ENCODE measurements around the gene SMIM29.

The SMIM29 gene

DNA sequence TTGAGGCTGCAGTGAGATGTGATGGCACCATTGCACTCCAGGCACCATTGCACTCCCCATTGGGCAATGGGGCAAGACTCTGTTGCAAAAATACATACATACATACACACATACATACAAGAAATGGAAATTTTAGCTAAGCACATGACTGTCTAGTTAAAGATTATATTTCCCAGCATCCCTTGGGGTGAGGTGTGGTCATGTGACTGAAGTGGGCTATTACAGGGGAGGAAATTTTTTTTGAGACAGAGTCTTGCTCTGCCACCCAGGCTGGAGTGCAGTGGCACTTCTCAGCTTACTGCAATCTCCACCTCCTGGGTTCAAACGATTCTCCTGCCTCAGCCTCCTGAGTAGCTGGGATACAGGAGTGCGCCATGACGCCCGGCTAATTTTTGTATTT, 44.1 kb downstream of the SMIM29 start:
- no peak overlapping the region for H3K4me3 ChIP-seq (ENCODE audit: low read length)
- DNase-seq (ENCODE audit: low read depth): no peak
- no peak for TF ChIP-seq CTCF (IDR thresholded peaks at IDR 0.05; ENCODE audit: insufficient read depth, low read depth, low read length, missing control alignments)

GRCh38 chr6:34202329-34203201, 46.2 kb downstream of the SMIM29 start:
- no peak for DNase-seq (ENCODE audit: low read depth)
- H3K4me3 ChIP-seq (ENCODE audit: low read length): no peak overlapping the region
- TF ChIP-seq CTCF (IDR thresholded peaks at IDR 0.05; ENCODE audit: insufficient read depth, low read depth, low read length, missing control alignments): no peak

- H3K4me3 ChIP-seq (ENCODE audit: low read length): no peak overlapping the region
- no peak for TF ChIP-seq CTCF (IDR thresholded peaks at IDR 0.05; ENCODE audit: insufficient read depth, low read depth, low read length, missing control alignments)
- DNase-seq (ENCODE audit: low read depth): peak; percentile 56
These were observed 47.2 kb downstream of the SMIM29 start for GRCh38 chr6:34201455-34202107.

- no peak for TF ChIP-seq CTCF (IDR thresholded peaks at IDR 0.05; ENCODE audit: insufficient read depth, low read depth, low read length, missing control alignments)
- no peak for DNase-seq (ENCODE audit: low read depth)
- no peak overlapping the region for H3K4me3 ChIP-seq (ENCODE audit: low read length)
These were observed 48.4 kb downstream of the SMIM29 start for GRCh38 chr6:34200340-34200971.

GRCh38 chr6:34196833-34197195, 52.0 kb downstream of the SMIM29 start:
- TF ChIP-seq CTCF (IDR thresholded peaks at IDR 0.05; ENCODE audit: insufficient read depth, low read depth, low read length, missing control alignments): no peak
- peak overlapping the region; percentile 43 for H3K4me3 ChIP-seq (ENCODE audit: low read length)

More at GRCh38 chr6:34196833-34197195, 52.0 kb downstream of the SMIM29 start:
- no peak for DNase-seq (ENCODE audit: low read depth)

Data from epithelial cell of esophagus (primary cell).